Astrocyte (in vitro differentiated cells and primary cell): ENCODE measurements around the gene MARK1.

ENCODE experiments used
- CTCF ChIP-seq: IDR thresholded peaks from 2 replicates; pipeline ENCODE4 v1.5.1; 2011; ENCODE audit warnings: low read depth, mild to moderate bottlenecking, inconsistent platforms, low read length, moderate library complexity; ENCODE audit not compliant: insufficient read depth
- EZH2 ChIP-seq: IDR thresholded peaks from 2 replicates; pipeline ENCODE4 v1.6.1; 2012; ENCODE audit warnings: mild to moderate bottlenecking, low read length, inconsistent platforms; ENCODE audit not compliant: insufficient read depth

- TF ChIP-seq CTCF = no peak
- TF ChIP-seq EZH2 = no peak
These were observed 178.5 kb downstream of the MARK1 start for GRCh38 chr1:220706480-220706879.
